ENCODE data around the gene MDP1.

GRCh38 chr14:24247422-24247821, 31.6 kb upstream of the MDP1 start:
- no peak for TF ChIP-seq TCF4 (CRISPR knock-in tag; IDR thresholded peaks at IDR 0.05; ENCODE audit: borderline replicate concordance)
- TF ChIP-seq PPARA (CRISPR knock-in tag; IDR thresholded peaks at IDR 0.05; ENCODE audit: borderline replicate concordance): no peak
- no peak for TF ChIP-seq ARNTL (CRISPR knock-in tag; IDR thresholded peaks at IDR 0.05; ENCODE audit: borderline replicate concordance, low read depth)
- TF ChIP-seq ZFP3 (CRISPR knock-in tag; IDR thresholded peaks at IDR 0.05): no peak
- no peak for TF ChIP-seq PATZ1 (CRISPR knock-in tag; IDR thresholded peaks at IDR 0.05; ENCODE audit: borderline replicate concordance)
- no peak for TF ChIP-seq SNAI2 (CRISPR knock-in tag; IDR thresholded peaks at IDR 0.05)
- no peak for TF ChIP-seq CSDC2 (CRISPR knock-in tag; IDR thresholded peaks at IDR 0.05)
- TF ChIP-seq TSHZ2 (CRISPR knock-in tag; IDR thresholded peaks at IDR 0.05): no peak
- no peak for TF ChIP-seq TOX (CRISPR knock-in tag; IDR thresholded peaks at IDR 0.05; ENCODE audit: borderline replicate concordance)
- no peak for TF ChIP-seq ZNF8 (CRISPR knock-in tag; IDR thresholded peaks at IDR 0.05)
- no peak for TF ChIP-seq RARB (CRISPR knock-in tag; IDR thresholded peaks at IDR 0.05)

Data from SK-N-SH treated with all-trans-retinoic acid at 6 μM for 48 hours (cell line).